A375 (cell line): ENCODE measurements around the gene RNF150. TPM values are rescaled to one million over a fixed set of nuclear protein-coding genes. Genes with fewer than 3 reads are reported as not detected.

Source experiments
- total RNA-seq: library from RNA; depleted of rRNA; stranded (reverse); fragments of >200 nt; shearing (Covaris generic); gene quantifications from 2 replicates; pipeline ENCODE4 v1.2.3, GENCODE V29; 2014; rRNA removed

Gene RNF150
- total RNA-seq = 1.7 and 1.9 TPM in 2 replicates

DNA sequence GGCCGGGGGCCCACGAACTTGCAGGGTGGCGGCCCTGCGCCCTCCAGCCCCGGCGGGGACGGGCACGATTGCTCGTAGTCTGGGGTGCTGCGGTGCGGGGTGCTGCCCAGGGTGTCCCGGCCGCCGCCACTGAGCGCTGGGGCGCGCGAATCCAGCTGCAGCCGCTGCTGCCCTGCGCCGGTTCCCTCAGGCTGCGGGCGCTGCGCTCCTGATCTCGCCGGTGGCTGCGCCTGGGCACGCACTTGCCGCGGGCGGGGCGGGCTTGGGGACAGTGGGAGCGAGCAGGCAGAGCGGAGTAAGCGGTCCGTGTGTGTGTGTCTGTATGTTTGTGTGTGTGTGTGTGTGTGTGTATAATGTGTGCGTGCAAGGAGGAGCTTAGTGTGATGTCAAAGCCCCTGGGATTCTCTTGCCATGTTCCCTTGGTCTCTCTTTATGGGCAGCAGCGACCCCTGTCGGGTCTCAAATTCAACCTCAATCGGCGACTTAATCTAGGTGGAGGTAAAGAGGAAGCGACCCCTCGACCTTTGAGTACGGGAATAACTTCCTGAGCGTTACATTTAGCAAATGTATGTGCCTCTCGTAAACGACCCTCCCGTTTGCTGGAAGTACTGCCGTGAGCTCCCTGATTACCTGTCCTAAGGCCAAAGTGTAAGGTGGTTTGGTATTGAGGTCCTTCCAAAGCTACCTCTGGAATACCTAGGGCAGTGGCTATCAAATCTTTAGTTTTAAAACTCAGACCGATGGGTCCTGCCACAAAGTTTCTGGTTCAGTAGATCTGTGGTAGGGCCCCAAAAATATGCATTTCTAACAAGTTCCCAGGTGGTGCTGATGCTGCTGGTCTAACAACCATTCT is at the start of gene RNF150:
TSS of gene RNF150 (minus strand) at position 324 of the 853 bp plus-strand sequence.

Other genes with a start within 250 kb of the RNF150 start
- 25.7 and 27.7 TPM in 2 replicates for gene ZNF330, start 87.4 kb upstream of the RNF150 start, total RNA-seq